SKM-1 treated with dmso at 0.1 percent for 144 hours (cell line): ENCODE results near the gene CLEC16A.

Source experiments
- DNase-seq: peaks from one replicate; lab custom pipeline; 2025; ENCODE audit not compliant: unreplicated experiment; lab: John Stamatoyannopoulos, UW

The CLEC16A gene, protein sequence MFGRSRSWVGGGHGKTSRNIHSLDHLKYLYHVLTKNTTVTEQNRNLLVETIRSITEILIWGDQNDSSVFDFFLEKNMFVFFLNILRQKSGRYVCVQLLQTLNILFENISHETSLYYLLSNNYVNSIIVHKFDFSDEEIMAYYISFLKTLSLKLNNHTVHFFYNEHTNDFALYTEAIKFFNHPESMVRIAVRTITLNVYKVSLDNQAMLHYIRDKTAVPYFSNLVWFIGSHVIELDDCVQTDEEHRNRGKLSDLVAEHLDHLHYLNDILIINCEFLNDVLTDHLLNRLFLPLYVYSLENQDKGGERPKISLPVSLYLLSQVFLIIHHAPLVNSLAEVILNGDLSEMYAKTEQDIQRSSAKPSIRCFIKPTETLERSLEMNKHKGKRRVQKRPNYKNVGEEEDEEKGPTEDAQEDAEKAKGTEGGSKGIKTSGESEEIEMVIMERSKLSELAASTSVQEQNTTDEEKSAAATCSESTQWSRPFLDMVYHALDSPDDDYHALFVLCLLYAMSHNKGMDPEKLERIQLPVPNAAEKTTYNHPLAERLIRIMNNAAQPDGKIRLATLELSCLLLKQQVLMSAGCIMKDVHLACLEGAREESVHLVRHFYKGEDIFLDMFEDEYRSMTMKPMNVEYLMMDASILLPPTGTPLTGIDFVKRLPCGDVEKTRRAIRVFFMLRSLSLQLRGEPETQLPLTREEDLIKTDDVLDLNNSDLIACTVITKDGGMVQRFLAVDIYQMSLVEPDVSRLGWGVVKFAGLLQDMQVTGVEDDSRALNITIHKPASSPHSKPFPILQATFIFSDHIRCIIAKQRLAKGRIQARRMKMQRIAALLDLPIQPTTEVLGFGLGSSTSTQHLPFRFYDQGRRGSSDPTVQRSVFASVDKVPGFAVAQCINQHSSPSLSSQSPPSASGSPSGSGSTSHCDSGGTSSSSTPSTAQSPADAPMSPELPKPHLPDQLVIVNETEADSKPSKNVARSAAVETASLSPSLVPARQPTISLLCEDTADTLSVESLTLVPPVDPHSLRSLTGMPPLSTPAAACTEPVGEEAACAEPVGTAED

DNA sequence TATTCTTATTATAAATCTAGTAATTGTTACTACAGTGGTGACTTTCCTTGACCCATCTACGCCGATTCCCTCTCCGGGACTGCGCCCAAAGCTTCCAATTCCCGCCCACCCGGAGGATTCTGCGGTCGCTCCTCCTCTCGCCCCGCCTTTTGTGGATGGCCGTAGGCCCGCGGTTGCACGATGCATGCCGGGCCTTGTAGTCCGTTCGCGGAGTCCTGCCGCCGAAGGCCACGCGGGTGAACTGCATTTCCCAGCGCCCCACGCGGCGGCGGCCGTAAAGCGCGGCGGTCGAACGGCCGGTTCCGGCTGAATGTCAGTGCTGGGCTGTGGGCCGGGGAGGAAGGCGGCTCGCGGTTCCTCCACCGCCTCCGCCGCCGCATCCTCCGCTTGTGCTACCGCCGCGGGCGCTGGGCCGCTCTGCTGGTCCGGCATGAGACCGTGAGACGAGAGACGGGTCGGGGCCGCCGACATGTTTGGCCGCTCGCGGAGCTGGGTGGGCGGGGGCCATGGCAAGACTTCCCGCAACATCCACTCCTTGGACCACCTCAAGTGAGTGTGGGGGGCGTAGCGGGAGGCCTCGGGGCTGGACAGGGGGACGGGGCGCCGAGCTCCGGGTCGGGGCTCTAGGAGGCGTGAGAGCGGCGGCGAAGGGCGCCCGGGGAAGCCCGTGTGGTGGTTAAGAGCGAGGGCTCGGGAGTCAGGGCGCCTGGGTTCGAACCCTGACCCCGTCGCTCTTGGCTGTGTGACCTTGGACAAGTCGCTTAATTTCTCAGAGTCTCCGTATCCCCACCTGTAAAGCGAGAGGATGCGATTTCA lies at the start of gene CLEC16A:
Gene CLEC16A (plus strand): TSS at position 316 of the 816 bp plus-strand sequence. CDS start 154 bp downstream, at position 470.
- peak; percentile 92 for DNase-seq

DNA sequence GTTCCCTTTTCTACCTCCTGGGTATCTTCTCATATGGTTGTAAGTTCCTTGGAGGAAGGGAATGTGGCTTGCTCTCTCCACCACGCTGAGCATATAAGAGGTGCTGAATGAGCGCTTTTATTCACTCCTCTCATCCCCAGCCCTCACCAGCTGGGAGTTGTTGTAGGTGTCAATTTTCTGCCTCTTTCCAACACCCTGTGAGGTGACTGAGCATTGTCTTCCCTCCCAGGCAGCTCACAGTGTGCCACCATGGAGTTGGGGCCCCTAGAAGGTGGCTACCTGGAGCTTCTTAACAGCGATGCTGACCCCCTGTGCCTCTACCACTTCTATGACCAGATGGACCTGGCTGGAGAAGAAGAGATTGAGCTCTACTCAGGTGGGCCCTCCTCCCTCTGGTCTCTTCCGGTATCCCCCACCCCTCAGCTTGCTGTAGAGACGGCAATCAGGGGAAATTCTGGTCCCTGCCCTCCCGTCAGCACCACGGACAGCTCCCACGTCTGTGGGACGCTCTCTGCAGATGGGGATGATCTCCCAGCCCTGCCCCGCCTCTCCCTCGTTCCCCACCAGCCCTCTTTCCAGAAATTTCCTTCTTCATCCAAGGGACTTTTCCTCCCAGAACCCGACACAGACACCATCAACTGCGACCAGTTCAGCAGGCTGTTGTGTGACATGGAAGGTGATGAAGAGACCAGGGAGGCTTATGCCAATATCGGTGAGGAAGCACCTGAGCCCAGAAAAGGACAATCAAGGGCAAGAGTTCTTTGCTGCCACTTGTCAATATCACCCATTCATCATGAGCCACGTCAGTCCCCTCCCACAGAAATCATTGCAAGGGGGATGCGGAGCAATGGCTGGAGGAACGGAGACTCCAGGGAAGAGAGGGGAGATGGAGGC lies 49.1 kb upstream of the CLEC16A start:
- no peak for DNase-seq

DNA sequence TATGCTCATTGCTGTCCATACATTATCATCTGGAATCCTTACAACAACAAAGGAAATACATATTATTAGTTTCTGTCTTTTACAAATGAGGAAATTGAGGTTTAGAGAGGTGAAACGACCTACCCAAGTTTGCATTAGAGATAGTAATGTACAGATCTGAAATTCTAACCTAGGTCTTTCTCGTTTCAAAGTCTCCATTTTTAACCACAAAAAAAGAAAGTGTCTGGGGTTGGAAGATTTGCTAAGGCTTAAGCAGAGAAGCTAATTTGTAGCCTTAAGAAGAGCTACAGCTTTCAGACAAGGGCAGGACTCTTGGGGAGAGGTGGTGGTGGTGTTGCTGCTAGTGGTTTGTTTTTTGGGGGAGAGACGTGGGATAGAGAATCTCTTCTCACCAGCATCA lies 48.2 kb upstream of the CLEC16A start:
- no peak for DNase-seq

DNA sequence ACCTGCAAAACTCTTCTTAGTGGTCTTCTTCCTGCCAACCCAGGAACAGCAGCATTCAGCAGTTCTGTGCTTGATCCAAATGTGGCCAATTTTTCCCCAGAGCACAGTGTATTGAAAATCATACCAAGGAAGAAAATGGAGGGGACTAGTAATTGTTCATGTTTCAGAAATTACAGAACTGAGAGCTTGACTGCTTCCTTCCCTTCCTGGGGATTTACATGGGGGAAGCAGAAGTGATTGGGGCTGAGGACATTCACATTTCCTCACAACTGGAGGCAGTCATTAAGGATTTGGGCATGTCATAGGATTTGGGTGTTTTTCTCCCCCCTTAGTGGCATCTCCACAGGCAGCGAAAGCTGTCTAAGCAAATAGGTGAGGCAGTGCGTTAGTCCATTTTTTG lies 47.6 kb upstream of the CLEC16A start:
- DNase-seq: no peak

DNA sequence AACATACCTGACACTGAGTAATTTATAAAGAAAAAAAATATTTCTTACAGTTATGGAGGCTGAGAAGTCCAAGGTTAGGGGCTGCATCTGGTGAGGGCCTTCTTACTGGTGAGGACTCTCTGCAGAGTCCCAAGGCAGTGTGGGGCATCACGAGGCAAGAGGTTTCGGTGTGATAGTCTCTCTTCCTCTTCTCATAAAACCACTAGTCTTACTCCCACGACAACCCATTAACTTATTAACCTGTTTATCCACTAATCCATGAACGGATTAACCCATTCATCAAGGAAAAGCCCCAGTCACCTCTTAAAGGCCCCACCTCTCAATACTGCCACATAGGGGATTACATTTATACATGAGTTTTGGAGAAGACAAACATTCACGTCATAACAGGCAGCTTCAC lies 47.2 kb upstream of the CLEC16A start:
- no peak for DNase-seq

DNA sequence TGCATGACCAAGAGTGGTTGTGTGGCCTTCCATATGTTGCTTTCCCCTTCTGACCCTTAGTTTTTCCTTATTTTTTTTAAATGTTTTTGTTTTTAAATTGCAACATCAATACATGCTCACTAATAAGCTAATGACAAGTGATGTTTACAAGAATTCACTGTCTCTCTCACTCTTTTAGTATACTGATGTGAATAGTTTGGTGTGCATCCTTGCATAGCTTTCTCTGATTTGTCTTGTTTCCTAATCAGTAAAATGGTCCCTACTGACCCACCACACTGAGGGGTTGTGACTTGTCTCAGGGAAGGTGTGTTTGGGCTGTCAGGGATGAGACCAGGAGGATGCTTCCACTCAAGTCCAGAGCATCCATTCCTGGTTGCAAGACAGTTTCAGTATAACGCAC lies 41.4 kb upstream of the CLEC16A start:
- no peak for DNase-seq

DNA sequence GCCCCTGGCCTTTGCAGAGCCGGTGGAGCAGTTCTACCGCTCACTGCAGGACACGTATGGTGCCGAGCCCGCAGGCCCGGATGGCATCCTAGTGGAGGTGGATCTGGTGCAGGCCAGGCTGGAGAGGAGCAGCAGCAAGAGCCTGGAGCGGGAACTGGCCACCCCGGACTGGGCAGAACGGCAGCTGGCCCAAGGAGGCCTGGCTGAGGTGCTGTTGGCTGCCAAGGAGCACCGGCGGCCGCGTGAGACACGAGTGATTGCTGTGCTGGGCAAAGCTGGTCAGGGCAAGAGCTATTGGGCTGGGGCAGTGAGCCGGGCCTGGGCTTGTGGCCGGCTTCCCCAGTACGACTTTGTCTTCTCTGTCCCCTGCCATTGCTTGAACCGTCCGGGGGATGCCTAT lies 37.9 kb upstream of the CLEC16A start:
- DNase-seq: no peak

DNA sequence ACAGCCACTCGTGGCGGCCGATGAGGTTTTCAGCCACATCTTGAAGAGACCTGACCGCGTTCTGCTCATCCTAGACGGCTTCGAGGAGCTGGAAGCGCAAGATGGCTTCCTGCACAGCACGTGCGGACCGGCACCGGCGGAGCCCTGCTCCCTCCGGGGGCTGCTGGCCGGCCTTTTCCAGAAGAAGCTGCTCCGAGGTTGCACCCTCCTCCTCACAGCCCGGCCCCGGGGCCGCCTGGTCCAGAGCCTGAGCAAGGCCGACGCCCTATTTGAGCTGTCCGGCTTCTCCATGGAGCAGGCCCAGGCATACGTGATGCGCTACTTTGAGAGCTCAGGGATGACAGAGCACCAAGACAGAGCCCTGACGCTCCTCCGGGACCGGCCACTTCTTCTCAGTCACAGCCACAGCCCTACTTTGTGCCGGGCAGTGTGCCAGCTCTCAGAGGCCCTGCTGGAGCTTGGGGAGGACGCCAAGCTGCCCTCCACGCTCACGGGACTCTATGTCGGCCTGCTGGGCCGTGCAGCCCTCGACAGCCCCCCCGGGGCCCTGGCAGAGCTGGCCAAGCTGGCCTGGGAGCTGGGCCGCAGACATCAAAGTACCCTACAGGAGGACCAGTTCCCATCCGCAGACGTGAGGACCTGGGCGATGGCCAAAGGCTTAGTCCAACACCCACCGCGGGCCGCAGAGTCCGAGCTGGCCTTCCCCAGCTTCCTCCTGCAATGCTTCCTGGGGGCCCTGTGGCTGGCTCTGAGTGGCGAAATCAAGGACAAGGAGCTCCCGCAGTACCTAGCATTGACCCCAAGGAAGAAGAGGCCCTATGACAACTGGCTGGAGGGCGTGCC lies 37.2 kb upstream of the CLEC16A start:
- DNase-seq: no peak

DNA sequence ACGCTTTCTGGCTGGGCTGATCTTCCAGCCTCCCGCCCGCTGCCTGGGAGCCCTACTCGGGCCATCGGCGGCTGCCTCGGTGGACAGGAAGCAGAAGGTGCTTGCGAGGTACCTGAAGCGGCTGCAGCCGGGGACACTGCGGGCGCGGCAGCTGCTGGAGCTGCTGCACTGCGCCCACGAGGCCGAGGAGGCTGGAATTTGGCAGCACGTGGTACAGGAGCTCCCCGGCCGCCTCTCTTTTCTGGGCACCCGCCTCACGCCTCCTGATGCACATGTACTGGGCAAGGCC lies 36.7 kb upstream of the CLEC16A start:
- no peak for DNase-seq

DNA sequence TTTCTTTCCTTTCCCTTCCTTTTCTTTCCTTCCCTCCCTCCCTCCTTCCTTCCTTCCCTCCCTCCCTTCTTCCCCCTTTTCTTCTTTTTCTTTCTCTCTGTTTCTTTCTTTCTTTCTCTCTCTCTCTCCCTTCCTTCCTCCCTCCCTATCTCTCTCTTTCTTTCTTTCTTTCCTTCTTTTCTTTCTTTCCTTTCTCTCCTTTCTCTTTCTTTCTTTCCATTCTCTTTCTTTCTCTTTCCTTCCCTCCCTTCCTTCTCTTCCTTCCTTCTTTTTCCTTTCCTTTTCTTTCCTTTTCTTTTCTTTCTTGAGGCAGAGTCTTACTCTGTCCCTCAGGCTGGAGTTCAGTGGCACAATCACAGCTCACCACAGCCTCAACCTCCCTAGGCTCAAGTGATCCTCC lies 33.1 kb upstream of the CLEC16A start:
- no peak for DNase-seq

DNA sequence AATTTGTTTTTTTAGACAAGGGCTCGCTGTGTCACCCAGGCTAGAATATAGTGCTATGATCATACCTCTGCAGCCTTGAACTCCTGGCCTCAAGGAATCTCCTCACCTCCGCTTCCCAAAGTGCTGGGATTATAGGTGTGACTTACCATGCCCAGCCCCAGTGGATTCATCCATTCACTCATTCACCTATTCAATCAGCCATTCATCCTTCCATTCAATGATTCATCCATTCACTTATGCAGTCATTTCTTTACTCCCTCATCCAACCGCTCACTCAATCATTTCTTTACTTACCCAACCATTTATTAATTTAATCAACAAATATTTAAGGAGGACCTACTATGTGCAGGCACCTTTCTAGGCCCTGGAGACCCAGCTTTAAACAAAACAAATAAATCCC lies 27.8 kb upstream of the CLEC16A start:
- no peak for DNase-seq

DNA sequence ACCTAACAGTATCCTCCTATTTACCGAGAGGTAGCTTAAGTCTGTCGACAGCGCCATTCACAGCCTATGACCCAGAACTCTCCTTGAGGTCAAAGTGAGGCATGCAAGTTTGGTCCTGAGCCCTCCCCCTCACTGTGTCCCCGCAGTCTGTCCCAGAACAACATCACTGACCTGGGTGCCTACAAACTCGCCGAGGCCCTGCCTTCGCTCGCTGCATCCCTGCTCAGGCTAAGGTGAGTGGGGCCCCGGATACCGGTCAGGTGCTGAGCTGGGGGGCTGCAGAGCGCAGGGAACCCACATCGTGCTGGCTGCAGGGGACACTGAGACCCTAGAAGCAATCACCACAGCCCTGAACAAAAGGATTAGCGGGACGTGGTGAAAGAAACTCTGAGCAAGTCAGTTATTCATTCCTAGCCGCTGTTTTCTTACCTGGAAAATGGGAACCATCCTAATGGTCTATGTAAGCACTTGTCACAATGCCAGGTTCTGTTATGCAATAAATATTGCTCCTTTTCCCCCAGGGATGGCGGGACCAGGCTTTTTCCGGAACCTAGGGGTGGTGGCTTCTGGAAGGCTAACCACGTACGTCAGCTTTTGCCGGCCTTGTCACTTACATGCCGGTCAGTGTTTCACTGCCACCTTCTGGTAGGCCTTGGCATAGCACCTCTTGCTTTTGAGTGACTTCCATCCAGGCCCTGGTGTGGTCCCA lies 25.9 kb upstream of the CLEC16A start:
- DNase-seq: peak; percentile 85

DNA sequence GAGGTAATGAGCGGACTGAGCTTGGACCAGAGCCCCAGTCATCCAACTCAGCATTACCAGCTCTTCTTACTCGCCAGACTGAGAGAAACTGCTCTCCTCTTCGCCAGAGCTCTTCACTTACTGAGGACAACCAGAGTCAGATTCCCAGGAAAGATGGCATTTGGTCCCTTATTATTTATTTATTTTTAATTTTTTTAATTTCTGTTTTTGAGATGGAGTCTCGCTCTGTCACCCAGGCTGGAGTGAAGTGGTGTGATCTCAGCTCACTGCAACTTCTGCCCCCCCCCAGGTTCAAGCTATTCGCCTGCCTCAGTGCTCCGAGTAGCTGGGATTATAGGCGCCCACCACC lies 25.4 kb upstream of the CLEC16A start:
- DNase-seq: no peak

DNA sequence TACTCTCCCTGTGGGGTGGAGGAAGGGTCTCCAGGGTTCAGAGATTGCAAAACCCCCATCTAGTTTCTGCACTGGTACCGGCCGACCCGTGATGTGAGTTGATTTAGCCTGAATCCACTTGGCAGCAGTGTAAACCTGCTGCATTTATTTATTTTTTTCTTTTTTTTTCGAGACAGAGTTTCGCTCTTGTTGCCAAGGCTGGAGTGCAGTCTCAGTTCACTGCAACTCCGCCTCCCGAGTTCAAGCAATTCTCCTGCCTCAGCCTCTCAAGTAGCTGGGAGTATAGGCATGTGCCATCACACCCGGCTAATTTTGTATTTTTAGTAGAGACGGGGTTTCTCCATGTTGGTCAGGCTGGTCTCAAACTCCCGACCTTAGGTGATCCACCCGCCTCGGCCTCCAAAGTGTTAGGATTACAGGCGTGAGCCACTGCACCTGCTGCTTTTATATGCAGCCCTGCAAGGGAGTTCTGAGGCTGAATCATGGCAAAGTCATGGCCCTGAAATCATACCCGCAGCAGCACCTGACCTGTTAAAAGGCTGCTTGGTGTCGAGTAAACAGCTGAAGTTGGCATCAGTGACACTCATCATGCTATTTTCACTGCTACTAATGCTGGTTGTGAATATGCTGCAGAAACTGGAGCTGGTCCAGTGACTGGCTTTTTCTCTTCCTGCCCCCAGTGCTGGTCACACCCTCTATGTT lies 23.5 kb upstream of the CLEC16A start:
- no peak for DNase-seq

DNA sequence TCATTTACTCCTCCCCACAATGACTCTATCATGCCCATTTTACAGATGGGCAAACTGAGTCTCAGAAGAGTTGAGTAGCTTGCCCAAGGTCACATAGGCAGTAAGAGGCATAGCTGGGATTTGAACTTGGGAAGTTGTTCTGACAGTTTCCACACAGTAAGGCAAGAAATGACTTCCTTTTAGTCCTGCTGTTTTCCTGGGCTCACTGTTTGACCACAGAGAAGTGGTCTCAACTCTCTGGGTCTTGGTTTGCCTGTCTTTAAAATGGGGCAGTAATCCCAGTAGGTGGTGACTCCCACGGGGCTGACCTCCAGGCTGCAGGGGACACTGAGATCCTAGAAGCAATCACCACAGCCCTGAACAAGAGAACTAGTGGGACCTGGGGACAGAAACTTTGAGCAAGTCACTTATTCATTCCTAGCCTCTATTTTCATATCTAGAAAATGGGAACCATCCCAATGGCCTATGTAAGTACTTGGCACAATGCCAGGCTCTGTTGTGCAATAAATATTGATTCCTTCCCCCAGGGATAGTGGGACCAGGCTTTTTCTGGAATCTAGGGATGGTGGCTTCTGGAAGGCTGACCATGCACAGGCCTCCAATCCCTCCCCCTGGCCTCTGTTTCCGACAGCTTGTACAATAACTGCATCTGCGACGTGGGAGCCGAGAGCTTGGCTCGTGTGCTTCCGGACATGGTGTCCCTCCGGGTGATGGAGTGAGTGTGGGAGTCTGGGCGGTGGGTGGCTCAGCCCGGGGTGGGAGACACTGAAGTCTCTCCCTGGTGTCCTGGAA lies 22.6 kb upstream of the CLEC16A start:
- DNase-seq: no peak

DNA sequence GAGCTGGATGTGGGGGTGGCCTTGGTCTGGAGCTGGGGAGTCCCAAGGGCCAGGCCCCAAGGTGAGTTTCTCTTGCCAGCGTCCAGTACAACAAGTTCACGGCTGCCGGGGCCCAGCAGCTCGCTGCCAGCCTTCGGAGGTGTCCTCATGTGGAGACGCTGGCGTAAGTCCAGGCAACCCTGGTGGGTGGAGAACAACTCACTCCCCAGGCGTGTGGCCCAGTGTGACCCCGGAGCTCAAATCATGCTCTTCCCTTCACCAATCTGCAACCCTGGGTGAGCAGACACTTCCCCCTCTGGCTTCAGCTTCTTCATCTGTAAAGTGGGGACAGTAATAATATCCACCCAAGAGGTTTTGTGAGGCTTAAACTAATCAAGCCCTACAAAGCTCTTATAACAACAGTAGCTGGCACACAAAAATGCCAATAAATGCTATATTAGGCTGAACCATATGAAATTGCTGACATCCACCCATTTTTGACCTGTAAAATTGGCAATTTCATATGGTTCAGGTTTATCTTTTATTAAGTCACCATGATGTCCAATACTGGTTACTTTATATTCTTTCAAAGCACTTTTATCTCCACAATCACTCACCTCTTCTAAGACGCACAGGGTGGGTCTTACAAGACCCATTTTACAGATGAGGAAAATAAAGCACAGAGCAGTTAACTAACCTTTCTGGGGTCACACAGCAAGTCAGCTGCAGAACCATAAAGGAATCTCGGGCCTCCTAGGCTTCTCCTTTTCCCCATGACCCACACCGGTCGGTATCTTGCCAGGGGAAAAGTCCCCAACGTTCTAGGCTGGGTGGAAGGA lies 21.8 kb upstream of the CLEC16A start:
- DNase-seq: no peak
